Measurements from ENCODE around the gene DIP2C.
"Not testable (repeated sequence)": the region's sequence is repeated elsewhere in the genome, so short reads cannot be mapped to it uniquely, and the experiment has no call there.

Gene DIP2C

DNA sequence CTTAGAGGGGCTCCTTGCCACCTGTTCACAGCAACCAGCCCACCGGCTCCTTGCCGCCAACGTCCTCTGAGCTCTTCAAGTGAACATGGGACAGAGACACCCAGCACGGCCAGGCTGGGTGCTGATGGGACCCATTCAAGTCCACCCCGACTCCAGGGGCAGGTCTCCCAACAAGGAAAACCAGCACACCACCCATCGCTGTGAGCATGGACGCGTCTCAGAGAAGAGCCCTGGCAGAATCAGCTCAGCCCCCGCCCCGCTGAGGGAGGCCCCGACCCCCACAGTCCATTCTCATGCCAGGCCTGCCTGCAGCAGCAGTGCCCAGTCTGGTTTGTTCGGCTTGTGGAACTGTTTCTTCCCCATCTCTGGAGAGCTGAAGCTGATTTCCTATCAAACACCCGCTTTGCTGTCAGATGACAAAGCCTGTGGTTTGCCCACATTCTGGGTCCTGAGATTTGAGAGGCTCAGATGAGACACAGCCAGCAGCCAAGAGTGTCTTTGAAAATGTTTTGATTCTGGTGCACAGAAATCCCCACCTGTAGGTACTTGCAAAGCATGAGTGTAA lies 337.6 kb downstream of the DIP2C start:
- DNase-seq (ENCODE audit: low spot score): no peak

DNA sequence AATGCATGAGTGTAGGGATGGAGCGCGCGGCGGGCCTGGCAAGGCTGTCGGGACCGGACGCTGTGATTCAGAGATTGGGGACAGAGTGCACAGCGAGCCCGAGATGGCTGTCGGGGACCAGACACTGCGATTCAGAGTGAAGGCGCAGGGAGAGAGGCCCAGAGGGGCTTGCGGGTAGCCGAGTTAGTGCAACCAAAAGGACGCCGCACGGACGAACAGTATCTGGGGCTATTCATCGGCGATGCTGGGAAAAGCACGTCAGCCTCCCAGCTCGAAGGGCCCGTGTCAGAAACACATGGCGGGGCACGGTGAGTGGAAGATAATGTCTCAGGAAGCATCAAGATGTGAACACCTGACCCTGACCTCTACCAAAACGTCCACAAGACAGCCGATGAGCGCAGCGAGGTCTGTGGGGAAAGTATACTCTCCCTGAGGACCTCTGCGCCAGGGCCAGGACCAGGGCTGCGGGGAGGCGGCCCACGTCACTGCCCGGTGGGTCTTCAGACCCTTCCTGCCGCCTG lies 338.4 kb downstream of the DIP2C start:
- DNase-seq (ENCODE audit: low spot score): no peak

DNA sequence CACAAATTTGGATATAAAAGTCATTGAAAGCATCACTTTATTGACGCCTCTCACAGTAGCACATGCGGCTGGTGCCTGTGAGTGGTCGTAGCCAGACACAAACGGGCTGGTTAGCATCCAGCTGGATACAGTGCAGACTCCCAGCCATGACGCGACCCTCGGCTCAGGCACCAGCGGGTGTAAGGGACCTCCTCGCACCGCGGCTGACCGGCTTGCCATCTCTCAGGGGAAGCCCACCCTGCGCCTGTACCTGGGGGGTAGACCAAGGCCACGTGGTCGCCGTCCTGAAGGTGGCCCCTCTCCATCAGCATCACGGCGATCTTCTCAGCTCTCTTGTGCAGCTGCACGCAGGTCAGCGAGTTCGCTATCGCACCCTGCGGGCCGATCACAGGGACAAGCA lies 340.4 kb downstream of the DIP2C start:
- DNase-seq (ENCODE audit: low spot score): no peak

DNA sequence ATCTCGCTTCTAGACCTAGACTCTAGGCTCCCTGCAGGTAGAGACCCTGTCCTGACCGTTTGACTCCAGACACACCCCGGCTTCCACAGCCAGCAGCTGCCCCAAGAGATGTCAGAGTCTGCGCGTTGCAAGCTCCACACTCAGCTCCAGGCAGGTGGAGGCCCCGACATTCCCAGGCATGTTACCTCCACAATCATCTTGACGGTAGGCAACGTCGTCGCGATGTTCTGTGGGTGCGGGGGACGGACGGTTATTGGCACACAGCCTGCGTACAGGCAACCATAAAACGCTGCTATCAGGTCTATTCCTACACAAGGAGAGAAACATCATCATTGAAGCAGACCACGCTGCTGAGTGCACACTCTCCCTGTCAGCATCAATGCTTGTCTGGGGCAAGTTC lies 341.0 kb downstream of the DIP2C start:
- no peak for DNase-seq (ENCODE audit: low spot score)

DNA sequence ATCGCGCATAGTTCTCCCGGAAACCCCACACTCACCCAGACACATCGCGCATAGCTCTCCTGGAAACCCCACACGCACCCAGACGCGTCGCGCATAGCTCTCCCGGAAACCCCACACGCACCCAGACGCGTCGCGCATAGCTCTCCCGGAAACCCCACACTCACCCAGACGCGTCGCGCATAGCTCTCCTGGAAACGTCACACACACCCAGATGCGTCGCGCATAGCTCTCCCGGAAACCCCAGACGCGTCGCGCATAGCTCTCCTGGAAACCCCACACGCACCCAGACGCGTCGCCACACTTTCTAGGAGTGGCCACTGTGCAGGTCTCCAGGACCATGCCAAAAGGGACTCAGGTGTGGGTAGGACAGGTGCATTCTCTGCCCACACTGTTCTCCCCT lies 341.7 kb downstream of the DIP2C start:
- DNase-seq (ENCODE audit: low spot score): not testable (repeated sequence)

DNA sequence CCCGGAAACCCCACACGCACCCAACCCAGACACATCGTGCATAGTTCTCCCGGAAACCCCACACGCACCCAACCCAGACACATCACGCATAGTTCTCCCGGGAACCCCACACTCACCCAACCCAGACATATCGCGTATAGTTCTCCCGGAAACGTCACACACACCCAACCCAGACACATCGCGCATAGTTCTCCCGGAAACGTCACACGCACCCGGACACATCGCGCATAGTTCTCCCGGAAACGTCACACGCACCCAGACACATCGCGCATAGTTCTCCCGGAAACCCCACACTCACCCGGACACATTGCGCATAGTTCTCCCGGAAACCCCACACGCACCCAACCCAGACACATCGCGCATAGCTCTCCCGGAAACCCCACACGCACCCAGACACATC lies 342.3 kb downstream of the DIP2C start:
- not testable (repeated sequence) for DNase-seq (ENCODE audit: low spot score)

DNA sequence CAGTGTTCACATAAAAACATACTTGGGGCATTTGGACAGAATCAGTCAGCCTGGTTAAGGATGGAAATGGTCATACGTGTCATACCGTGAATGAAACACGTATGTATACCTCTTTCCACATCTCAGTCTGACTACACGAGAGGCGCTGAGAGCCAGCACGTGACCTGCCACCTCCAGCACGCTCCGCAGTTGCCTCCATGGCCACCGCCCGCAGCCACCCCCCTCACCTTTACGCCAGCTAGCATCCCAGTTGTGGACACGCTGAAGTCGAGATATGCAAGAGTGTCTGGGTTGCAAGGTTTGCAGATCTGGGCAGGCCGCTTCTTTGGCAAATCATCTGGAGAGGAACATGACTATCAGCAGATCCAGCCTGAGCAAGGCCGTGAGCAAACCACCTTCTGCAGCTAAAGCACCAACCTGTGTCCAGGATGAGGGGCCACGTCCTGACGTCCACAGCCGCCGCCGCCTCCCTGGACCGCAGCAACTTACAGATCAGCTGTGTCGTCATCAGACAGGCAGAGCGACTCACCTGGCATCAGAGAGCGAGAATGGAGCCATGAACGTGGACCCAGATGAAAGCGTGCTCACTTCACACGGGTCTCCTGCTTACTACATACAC lies 344.8 kb downstream of the DIP2C start:
- no peak for DNase-seq (ENCODE audit: low spot score)

DNA sequence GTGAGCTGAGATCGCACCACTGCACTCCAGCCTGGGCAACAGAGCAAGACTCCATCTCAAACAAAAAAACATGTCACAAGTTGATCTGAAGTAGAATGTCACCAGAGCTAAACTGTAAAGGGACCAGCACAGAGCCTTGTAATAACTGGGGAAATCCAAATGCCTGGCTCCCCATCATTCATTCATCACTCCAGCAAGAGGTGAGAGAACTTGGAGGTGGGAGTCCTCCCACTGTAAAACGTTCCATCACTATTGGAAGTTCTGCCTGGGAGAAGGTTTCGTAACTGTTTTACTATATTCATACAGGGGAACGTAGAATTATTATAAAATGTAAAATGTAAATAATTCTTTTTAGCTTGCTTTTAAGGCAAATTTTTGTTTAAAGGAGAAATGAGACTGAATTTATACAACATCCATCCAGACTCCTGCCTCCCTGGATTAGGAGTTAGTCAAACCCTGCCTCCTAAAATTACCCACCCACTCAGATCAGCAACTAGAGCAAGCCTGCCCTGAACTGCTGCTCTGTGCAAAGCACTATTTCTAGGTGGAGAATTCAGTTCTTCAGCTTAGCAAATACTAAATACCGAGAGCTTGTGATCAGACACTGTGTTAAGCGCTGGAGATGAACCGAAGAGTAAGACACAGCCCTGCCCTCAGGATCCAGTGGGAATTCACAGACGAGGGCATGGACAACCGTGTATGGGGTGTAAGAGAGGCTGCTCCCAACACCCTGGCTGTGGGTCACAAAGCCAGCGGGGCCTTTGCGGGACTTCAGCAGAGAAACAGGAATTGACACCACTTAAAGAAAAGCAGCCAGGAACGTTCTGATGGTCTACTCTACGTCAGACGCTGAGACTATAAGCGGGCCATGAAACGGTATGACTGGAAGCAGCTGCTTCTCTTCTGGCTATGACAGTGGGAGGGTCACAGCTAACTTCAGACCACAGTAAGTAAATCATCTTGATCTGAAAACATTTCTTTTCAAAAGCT lies 345.9 kb downstream of the DIP2C start:
- no peak for DNase-seq (ENCODE audit: low spot score)

DNA sequence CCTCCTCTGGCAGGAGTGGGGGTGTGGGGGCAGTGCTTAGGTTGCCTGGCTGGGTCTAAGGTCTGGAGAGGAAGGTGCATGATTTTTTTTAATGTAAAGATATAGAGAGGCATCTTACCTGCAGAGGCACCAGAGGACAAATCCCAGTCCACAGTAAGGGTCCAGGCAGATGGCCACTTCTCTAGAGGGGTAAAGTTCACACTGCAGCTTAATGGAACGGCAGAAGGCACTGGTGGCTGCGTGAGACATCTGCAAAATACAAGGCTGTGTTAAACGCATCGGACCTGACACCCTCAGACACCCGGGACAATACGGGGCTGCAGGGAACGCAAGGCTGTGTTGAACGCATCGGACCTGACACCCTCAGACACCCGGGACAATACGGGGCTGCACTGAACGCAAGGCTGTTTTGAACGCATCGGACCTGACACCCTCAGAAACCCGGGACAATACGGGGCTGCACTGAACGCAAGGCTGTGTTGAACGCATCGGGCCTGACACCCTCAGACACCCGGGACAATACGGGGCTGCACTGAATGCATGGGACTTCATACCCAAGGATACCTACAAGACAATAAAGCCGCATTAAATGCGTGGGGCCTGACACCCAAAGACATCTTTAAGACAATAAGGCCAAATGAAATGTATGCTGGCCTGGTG lies 348.3 kb downstream of the DIP2C start:
- DNase-seq (ENCODE audit: low spot score): no peak

DNA sequence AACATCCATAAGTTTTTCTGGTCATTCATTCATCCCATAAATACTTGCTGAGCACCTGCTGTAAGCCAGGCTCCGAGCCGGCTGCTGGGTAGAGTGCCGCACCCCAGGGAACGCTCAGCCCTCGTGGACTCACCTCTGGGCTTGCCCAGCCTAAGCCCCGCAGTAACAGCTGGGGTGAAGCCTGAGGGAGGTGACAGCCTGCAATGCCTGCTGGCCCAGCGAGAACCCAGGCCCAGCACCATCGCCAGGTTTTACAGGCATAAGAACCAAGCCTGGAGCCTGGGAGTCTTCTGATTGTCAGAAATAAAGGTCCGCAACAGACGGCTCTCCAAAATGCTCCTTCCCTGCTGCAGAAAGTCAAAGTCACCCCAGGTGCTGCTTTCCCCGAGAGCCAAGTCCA lies 348.8 kb downstream of the DIP2C start:
- DNase-seq (ENCODE audit: low spot score): no peak

DNA sequence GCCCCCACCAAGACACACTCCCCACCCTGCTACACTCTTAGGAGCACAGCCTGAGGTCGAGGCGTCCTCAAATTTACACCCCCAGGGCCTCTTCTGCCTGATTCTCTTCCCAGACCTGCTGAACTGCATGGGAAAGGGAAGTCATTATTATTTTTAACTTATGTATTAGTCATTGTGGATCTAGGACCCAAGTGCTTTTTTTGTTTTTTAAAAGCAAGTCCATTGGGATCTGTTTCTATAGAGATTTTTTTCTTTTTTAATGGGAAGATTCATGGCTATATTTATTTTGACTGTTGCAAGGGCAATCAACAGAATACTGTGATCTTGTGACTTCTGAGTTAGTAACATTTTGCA lies 350.5 kb downstream of the DIP2C start:
- no peak for DNase-seq (ENCODE audit: low spot score)

DNA sequence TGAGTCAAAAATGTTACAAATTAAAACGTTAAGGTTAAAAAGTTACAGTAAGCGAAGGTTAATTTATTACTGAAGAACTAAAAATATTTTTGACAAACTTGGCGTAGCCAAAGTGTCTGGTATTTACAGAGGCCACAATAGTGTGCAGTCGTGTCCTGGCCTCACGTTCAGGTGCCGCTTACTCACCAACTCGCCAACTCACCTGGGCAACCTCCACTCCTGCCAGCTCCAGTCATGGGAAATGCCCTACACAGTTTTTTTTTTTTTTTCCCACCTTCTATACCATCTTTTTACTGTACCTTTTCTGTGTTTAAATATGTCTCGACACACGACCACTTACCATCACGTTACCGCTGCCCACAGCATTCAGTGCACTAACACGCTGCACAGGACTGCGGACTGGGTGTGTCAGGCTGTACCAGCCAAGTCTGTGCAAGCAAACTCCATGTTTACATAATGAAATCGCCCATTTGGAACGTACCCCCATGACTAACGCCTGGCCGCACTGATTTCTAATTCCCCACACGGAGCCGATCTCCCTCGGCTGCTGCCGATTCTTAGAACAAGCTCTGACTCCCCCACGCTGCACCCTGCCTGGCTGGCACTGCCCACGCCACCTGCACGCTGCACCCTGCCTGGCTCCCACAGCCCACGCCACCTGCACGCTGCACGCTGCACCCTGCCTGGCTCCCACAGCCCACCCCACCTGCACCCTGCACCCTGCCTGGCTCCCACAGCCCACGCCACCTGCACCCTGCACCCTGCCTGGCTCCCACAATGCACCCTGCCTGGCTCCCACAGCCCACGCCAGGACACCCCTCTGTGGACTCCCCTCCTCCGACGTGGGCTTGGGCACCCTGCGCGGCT lies 351.1 kb downstream of the DIP2C start:
- DNase-seq (ENCODE audit: low spot score): no peak

DNA sequence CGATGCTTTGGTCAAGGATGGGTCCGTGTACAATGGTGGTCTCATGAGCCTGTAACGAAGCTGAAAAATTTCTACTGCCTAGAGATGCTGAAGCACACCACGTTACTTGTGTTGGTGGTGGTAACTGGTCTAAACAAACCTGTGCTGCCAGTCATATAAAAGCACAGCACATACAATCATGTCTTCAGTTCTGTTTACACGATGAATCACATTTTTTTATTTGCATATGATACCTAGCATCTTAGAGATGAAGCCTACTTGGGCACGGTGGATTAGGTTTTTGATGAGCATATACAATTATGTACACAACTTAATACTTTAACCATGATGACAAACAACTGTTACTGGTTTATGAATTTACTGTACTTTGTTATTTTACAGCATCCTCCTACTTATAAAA lies 353.2 kb downstream of the DIP2C start:
- DNase-seq (ENCODE audit: low spot score): no peak

DNA sequence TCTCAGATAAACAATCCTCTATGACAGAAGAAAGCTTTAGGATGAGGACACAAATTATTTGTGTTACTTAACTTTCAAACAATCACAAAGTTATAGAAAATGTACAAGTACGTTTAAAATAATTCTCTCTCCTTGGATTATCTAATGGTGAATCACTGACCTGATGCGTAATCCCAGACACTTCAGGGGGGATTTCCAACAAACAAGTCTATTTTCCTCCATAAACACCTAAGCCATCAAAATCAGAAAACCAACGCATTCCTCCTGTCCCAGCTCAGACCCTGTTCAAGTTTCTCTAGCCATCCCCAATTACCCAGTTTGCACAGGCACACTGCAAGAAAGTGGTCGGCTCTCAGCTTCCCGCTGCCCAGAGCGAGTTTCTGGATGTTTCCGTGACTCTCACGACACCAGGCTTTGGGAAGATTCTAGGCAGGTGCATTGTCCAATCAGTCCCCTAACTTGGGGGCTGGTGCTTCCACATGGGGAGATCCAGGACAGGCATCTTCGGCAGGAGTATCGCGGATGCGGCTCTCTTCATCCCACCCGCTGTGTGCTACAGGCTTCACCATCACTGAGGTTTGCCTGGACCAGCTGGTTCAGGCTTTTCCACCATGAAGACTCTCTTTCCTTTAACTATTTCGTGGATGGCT lies 354.2 kb downstream of the DIP2C start:
- DNase-seq (ENCODE audit: low spot score): no peak

DNA sequence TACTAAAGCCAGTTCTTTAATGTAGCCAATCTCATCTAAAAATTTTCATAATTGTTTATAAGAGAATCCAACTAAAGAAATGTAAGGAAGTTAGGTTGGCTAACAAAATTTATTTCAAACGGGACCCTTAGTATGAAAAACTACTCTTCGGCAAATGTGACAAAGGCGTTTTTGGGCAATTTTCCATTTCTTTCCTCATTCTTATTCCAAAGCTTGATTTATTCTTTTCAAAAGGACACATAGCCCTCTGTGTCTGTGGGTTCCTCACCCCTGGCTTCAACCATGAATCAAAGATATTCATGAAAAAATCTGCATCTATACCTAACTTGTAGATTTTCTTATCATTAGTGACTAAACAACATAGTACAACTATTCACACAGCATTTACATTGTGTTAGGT lies 358.3 kb downstream of the DIP2C start:
- no peak for DNase-seq (ENCODE audit: low spot score)

DNA sequence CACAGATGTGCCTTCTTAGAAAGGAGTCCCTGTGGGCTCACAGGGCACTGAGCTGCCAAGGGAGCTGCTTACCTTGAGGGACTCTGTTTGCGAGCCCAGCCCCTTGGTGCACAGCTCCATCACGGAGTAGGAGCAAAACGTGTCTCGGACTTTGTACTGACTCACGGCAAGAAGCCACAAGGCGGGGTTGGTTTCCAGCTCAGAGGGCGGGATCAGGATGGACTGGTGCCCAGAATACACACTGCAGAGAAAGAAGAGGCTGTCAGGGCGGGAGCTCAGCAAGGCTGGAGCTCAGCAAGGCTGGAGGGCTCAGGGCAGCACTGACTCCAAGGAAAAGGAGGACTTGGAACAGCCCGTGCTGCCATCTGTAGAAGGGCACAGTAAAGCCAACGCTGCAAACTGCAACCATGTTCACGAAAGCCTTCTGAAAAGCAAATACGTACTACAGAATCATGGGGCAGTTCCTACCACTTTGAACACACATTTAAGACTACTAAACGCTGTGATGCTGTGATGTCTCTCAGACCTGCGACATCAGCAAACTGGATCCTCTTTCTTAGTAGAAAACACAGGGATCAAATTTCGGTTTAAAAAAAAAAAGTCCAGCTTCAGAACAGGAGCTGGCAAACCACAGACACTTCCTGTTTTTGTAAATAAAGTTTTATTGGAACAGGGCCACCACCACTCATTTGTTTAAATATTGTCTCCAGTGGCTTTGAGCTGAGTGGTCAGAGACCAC lies 359.9 kb downstream of the DIP2C start:
- DNase-seq (ENCODE audit: low spot score): no peak

DNA sequence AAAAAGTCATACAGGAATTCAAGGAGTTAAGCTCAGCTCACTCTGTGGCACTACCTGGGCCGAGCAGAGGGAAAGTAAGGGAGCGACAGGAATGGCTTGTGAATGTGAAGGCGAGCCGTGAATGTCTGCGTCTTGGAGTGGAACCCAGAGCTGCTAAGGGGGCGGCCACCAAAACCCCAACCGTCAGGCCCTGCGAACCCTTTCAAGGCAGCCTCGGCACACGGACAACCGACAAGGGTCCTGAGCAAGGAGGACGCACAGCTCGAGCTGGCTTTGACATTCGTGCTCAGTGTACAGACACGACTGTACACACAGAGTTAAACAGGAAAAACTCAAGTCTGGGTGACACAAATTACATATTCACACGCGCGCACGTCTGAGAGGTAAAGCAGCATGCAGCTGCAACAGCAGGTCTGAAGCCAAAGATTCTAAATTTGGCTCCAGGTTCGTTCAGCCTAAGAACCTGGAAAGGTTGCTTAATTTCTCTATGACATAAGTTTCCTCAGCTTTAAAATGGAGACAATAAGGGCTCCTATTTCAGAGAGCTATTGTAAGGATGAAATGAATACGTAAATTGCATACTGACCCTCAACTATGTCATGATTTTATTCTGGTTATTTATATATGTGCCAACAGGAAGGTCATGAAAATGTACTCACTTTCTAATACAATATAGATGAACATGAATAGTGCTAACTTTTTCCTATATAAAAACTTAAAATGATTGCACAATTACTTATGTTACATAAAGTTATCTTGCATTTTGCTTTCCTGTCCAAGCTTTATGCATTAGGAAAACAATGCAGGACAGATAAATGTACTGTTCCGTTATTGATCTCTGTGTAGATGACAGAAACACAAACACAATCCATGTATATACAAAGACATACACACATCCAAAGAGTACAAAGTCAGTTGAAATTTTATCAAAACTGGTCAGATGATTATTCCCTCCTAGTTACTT lies 361.3 kb downstream of the DIP2C start:
- DNase-seq (ENCODE audit: low spot score): no peak

DNA sequence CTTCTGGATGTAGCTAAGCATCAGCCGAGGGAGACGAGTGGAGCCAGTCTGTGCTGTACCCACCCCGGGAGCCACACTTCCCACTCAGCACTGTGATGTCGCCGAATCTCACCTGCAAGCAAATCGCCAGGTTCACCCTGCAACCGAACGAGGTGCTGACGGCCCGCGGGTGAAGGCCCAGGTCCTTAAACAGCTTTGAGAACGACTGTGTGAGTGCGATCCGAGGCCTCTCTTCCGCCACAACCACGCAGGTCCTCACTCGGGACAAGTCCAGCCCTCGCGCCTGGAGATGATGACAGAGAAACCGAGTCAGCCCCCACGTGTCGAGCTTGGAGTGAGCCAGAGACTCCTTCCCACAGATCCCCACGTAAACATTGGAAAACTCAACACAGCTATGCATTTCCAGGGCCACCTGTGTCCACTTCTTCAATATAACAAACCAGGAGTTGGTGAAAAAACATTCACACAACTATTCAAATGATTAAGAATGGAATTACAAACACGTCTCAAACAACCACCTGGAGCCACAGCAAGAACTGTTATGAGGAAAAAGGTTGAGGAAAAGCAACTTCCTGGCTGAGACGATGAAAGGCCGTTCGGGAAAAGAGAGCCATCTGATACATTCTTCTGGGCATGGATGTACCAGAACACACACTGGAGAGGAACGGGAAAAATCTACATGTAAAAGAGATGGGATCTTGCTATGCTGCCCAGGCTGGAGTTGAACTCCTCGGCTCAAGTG lies 362.4 kb downstream of the DIP2C start:
- DNase-seq (ENCODE audit: low spot score): no peak

All from germinal center (tissue), 1 donor.